Measurements from ENCODE around the gene MPV17.

Gene MPV17

DNA sequence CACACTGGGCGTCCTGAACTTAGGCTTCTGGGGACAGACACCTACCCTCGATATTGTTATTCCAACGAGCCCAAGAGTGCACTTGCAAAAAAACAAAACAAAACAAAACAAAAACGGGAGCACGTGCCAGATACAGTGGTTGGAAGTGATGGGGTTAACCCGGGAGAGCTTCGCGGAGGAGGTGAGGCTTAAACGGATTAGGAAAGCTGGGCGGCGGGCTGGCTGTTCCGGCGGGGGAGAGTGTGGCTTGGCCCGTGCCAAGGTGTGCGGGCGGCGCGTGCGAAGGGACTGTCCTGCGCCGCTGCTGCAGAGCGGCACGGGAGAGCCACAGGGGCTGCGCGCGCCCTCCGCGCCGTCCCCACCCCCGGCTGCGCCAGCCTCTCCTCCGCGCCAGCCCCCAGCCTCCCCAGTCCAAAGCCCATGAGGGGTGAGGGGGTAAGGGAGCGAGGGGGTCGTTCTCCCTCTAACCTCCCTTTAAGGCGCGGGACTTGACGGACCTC, 58.6 kb downstream of the MPV17 start:
- peak in 1 of 2 experiments; percentile 52 for DNase-seq

DNA sequence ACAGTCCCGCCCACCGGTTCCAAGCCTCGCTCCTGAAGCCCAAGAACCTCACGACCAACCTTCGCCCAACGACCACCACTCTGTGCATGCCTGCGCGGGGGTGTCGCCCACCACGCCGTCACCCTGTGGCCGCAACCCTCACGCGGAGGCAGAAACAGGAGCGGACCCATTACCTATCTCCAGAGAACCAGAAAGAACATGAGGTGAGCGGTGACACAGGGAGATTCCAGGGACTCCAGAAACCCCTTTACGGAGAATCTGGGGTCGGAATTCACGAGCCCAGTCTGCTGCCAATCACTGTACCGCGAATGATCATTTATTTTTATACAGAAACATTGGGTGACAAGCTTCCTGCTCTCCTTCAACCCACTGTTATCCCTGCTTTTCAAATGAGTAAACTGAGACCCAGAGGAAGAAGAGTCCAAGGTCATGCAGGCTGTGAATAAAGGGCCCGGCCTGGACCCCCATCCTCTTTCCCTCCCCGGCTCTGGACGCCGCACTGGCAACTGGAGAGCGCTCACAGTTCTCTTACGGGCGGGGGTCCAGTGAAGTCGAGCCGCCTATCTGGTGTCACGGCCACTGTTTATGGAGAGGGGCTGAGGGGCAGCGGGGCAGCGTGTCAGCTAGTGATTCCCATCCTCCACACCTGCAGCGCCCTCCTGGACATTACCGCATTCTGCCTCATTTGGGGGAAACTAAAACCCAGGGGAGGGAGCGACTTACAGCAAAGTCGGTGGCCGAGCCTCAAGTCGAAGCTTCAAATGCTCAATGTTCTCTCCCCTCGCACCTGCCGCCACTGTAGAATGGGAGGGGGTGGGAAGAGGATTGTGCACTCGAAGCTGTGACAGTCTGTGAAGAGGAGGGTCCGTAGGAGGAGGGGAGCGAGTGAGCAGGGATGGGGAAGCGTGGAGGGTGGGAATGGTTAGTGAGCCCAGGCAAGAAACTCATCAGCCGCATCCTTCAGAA, 59.3 kb downstream of the MPV17 start:
- peak; percentile 16 to 58 for DNase-seq

DNA sequence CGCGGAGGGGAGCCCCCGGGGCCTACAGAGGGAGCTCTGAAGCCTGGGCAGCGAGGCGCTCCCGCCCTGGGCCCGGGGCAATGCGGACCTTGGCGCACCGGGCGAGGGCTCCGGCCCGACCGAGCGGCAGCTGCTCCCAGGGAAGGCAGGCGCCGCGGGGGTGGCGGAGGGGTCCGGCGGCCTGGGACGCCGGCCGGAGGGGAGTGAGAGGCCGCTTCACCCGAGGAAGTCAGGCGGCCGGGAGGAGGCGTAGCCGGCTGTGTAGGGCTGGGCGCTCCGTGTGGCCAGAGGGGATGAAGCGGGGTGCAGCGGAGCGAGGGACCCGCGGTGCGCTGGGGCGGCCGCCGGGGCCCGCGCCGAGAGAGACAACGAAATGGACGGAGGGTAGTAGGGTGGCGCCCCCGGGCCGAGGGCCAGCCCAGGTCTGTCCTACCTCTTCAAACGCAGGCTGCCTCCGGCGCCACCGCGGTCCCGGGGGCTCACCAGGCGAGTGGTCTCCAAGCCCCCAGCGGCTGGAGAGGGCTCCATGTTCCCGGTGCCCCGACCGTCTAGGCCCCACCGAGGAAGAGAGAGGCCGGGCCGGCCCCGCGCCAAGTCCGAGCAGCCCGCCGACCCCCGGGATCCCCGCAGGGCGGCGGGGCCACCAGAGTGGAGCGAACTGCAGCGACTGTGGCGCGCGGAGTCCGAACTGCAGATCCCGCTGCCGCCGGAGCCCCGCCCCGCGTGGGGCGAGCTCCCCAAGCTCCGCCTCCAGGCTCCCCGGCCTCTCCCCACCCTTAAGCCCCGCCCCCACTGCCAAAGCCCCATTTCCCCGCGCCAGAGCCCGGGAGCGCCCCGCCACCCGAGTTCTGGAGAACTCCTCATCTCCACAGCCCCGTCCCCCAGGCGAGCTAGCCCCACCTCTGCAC, 60.3 kb downstream of the MPV17 start, which contains the start of gene SLC30A3:
TSS of gene SLC30A3 (minus strand) at position 669 of the 908 bp plus-strand sequence. CDS start at position 528, 141 bp downstream.
- DNase-seq = peak in 1 of 2 experiments; percentile 68

DNA sequence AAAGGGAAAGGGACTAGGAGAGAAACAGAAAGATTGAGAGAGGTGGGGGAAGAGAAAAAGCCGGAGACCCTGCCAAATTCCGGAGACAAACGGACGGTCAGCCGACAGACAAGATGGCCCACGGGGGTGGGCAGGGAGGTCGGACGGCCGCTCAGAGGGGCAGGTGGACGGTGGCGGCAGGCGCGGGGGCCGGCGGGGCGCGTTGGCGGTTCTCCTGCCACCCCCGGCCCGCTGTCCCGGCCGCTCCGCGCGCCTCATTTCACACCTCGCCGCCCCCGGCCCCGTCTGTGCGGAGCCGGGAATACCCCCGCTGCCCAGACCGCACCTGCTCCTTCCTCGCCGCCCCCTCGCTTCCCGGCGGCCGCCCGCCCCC, 61.0 kb downstream of the MPV17 start:
- DNase-seq = no peak

DNA sequence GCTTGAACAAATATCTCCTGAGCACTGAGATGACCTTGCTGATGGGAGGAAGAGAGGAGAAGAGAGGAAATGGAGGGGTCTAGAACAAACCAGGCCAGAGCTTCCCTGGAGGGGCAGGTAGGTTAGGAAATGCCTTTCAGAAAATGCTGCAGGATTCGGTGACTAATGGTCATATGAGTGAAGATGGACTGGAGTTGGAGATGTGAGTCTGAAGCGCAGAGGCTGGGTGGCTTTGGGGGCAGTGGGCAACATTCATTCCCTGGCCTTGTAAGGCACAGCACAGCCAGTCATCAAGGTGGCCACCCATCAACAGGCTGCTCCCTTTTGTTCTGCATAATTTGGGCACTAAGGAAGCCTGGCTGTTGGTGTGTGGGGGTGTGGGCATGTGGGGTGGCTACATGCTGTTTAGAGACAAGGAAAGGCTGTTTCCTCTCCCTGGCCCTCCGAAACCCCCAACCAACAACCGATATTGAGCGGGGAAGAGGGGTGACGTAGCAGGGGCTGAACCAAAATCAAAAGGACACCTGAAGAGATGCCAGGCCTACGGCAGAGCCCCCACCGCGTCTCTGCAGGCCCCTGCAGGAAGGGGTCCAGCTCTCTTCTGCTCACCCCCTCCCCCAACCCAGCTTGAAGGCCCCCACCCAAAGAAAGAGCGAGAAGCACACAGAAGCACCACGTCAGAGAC, 61.5 kb downstream of the MPV17 start:
- DNase-seq = no peak
